Bronchial epithelial cell (primary cell): ENCODE results near the gene SFXN5. TPM values are rescaled to one million over a fixed set of nuclear protein-coding genes. Genes with fewer than 3 reads are reported as not detected.

Experiments used
- DNase-seq: peaks from one replicate; pipeline ENCODE4 v3.0.0-alpha.2; 2010; ENCODE audit warnings: low read depth
- FAIRE-seq: peaks from 2 replicates; lab custom pipeline; 2011; peaks lifted over from hg19 to GRCh38; lab: Jason Lieb, UNC
- H3K27me3 ChIP-seq: 2 replicates; pipeline ENCODE4 v1.5.1; 2011; ENCODE audit warnings: low read length; ENCODE audit not compliant: control insufficient read depth, insufficient read depth
- H3K36me3 ChIP-seq: 2 replicates; pipeline ENCODE4 v1.5.1; 2011; ENCODE audit warnings: low read length; ENCODE audit not compliant: control insufficient read depth, insufficient read depth
- H3K4me3 ChIP-seq: 2 replicates; pipeline ENCODE4 v1.5.1; 2011; ENCODE audit warnings: mild to moderate bottlenecking, low read depth, low read length, control low read depth
- total RNA-seq: library from RNA; depleted of rRNA; stranded (reverse); fragments of >200 nt; gene quantifications from 2 replicates; pipeline ENCODE4 v1.2.1, GENCODE V29; 2014
- TF ChIP-seq, protein P1 (sequence below): IDR thresholded peaks from 2 replicates; pipeline ENCODE4 v1.5.1; 2011; ENCODE audit warnings: mild to moderate bottlenecking, moderate library complexity, low read length, control low read depth, inconsistent platforms; ENCODE audit not compliant: insufficient read depth, severe bottlenecking

SFXN5 gene
- total RNA-seq, 1 donor from 2014 or later: 5.3 TPM

DNA sequence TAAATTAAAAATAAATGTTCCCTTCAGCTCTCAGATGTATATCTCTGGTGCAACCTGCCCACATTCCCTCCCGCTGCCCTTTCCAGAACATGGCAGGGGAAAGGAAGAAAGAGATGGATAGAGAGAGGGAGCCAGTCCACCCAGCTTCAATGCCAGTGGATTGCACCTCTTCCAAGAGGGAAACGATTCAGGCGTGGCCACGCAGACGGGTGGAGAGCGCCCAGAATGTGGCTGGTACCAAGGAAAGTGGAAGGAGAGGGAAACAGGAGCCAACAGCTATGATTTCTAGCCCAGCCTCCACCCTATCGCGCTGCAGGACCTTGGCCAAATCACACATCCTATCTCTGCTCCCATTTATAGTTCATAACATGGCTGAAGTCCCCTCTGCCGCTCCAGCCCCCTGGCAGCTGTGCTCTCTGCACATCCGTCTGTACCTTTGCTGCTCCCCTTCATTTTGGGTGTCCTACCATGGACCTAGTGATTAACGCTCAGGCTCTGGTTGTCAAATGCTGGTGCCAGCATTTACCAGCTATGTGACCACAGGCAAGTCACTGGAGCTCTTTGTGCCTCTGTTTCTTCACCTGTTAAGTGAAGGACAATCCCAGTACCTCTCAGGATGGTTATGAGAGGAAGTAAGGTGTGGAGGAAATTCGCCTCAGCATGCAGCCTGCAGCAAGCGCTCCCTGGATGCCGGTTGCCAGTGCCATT, 66.5 kb downstream of the SFXN5 start:
- DNase-seq (no peak), FAIRE-seq (peak; percentile 7)
- Histone ChIP-seq H3K27me3 (no peaks in the 10 kb centered on the region), H3K36me3 (peaks cover 9% of the 10 kb centered on the region), H3K4me3 (no peak overlapping the region)
- TF ChIP-seq, protein P1, sequence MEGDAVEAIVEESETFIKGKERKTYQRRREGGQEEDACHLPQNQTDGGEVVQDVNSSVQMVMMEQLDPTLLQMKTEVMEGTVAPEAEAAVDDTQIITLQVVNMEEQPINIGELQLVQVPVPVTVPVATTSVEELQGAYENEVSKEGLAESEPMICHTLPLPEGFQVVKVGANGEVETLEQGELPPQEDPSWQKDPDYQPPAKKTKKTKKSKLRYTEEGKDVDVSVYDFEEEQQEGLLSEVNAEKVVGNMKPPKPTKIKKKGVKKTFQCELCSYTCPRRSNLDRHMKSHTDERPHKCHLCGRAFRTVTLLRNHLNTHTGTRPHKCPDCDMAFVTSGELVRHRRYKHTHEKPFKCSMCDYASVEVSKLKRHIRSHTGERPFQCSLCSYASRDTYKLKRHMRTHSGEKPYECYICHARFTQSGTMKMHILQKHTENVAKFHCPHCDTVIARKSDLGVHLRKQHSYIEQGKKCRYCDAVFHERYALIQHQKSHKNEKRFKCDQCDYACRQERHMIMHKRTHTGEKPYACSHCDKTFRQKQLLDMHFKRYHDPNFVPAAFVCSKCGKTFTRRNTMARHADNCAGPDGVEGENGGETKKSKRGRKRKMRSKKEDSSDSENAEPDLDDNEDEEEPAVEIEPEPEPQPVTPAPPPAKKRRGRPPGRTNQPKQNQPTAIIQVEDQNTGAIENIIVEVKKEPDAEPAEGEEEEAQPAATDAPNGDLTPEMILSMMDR: no peak

DNA sequence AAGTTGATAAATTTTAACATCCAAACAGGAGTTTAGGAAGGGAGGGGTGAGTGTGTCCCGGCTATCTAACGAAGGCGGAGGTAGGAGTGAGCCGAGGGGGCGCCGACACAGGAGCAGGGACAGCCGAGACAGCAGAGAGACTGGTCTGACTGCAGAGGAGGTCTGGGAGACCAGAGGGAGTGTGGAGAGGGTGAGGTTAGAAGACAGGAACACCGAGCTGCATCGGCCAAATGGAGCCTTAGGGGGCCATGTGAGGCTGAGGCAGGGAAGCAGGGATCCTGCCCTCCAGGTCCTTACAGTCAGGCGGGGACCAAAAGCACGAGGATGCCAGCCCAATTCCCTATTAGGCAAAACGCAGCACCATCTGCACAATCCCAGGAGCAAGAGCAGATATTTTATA, 67.0 kb downstream of the SFXN5 start:
- no peak overlapping the region for H3K4me3 ChIP-seq
- no peaks in the 10 kb centered on the region for H3K27me3 ChIP-seq
- DNase-seq: no peak
- H3K36me3 ChIP-seq: peaks cover 9% of the 10 kb centered on the region
- TF ChIP-seq, protein P1: no peak
- no peak for FAIRE-seq

DNA sequence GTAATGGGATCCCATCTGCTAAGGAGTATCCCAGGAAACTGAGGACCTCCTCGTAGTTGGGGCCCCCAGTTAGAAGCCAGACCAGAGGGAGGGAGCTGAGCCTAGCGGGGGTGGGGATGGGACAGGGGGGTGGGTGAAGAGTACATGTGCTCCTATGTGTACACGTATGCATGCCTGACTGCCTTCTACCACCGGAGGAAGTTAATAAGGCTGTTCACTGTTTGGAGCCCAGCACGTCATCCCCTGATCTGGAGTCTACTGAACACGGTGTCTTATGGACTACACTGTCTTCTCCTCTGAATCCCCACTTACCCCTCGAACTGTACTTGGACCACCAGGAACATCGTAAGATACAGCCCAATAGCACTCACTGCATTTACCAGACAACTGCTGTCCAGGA, 68.5 kb downstream of the SFXN5 start:
- DNase-seq (no peak), FAIRE-seq (no peak)
- H3K36me3 ChIP-seq: peaks cover 6% of the 10 kb centered on the region
- TF ChIP-seq, protein P1: no peak
- no peaks in the 10 kb centered on the region for H3K27me3 ChIP-seq
- H3K4me3 ChIP-seq: no peak overlapping the region

DNA sequence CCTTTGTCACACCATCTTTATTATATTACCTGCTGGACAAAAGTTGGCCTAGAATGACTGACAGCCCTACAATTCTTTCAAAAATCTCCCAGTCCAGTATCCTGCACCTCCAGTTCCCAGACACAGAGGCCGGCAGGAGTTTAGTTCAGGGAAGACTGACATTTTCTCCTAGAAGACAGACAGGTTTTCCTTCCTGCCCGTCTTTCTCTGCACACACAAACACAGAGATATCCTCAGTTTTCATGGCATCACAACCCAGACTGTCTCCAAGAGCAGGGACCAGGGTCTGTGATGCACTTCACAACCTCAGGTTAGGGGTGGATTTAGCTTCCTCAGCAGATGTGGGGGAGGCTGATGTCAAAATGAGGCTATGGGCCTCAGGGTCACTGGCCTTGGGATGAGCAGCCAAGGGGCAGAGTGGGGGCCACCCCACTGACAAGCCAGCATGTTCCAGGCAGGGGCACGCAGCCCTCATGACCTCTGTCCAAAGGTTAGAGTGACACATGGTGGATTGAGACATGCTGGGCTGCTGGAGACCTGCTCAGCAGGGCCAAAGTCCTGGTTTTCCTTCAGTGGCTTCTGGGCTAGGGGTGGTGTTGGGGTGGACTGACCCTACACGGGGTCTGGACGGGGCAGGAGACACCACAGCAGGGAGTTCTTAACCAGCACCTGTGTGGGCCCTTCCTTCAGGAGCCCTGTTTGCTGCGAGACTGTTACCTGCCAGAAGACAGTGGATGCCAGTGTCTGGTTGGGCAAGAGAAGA, 70.5 kb downstream of the SFXN5 start:
- peaks cover 6% of the 10 kb centered on the region for H3K36me3 ChIP-seq
- TF ChIP-seq, protein P1: no peak
- no peaks in the 10 kb centered on the region for H3K27me3 ChIP-seq
- FAIRE-seq: no peak
- no peak overlapping the region for H3K4me3 ChIP-seq
- DNase-seq: no peak

DNA sequence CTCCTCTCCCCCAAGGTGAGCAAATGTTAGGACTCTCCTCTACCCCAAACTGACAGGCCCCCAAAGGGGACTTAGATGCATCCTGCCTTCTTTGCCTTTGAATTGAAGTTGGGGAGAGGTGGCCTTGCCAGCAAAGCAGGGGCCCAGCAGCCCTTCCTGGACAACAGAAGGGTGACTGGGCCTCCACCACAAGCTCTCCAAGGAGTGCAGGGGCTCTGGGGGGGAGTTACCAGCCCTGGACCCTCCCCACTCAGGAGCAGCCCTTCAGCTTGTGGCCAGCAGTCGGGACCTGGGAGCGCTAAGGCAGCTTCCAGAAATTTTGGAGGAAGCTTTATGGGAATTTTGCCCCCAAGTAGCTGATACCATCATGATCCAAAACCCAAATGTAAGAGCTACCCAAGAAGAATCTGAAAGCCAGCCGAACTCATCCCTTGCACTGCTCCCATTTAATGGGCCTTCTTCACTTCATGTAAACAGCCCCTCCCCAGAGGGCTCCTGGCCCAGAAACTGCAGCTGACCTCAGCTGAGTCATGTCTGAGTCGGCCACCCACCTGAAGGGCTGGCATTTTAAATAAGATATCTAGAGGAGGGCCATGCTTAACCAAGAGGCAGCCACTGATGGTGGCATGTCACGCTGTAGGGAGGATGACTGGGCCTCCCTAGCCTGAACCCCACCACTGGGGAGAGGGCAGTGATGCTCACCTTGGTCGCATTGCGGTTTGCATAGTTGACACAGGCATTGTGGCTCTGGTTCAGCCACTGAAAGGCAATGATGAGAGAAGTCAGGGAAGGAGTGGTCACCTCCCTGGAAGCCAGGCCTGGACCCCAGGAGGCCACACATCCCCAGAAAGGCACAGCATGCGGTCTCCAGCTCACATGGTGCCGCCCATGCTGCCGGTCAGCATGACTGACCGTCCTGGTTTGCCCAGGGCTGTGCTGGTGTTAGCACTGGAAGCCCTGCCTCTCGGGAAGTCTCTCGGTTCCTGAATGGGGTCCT, 71.5 kb downstream of the SFXN5 start:
- Histone ChIP-seq H3K36me3 (peaks cover 6% of the 10 kb centered on the region), H3K27me3 (no peaks in the 10 kb centered on the region), H3K4me3 (no peak overlapping the region)
- TF ChIP-seq, protein P1: no peak
- FAIRE-seq: no peak
- DNase-seq: peak; percentile 61
